ENCODE results near the gene MICA. TPM values are rescaled to one million over a fixed set of nuclear protein-coding genes. Genes with fewer than 3 reads are reported as not detected.

MICA gene
- total RNA-seq, 1 donor from 2014 or later, result 51.6 TPM

DNA sequence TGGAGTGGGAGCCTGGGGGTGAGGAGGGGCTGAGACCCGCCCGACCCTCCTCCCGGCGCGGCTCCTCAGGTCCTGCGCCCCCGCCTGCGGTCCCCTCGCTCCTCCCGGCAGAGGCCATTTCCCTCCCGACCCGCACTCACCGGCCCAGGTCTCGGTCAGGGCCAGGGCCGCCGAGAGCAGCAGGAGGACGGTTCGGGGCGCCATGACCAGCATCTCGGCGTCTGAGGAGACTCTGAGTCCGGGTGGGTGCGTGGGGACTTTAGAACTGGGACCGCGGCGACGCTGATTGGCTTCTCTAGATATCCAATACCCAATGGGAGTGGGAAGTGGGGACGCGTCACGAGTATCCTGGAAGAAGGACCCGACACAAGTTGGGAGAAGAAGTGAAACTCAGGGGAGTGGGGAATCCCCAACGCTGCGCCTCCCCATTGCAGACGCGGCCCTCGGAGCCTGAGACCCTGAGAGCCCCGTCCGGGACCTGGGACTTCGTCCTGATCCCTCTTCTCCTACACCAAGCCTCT lies 46.4 kb upstream of the MICA start, which contains the start of gene HLA-B:
Gene HLA-B, minus strand, starts transcription at position 234 of the 521 bp plus-strand sequence. Its CDS starts 21 bp downstream, at position 213.
- peaks cover 3% of the 10 kb centered on the region for H3K27me3 ChIP-seq (ENCODE audit: control insufficient read depth, insufficient read depth, low read length)
- FAIRE-seq (no peak), DNase-seq (ENCODE audit: low read depth) (peak; percentile 82)
- TF ChIP-seq, protein P1, sequence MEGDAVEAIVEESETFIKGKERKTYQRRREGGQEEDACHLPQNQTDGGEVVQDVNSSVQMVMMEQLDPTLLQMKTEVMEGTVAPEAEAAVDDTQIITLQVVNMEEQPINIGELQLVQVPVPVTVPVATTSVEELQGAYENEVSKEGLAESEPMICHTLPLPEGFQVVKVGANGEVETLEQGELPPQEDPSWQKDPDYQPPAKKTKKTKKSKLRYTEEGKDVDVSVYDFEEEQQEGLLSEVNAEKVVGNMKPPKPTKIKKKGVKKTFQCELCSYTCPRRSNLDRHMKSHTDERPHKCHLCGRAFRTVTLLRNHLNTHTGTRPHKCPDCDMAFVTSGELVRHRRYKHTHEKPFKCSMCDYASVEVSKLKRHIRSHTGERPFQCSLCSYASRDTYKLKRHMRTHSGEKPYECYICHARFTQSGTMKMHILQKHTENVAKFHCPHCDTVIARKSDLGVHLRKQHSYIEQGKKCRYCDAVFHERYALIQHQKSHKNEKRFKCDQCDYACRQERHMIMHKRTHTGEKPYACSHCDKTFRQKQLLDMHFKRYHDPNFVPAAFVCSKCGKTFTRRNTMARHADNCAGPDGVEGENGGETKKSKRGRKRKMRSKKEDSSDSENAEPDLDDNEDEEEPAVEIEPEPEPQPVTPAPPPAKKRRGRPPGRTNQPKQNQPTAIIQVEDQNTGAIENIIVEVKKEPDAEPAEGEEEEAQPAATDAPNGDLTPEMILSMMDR (IDR thresholded peaks at IDR 0.05; ENCODE audit: insufficient read depth, low read length, severe bottlenecking), result no peak
- peak within 1 kb of the TSS; percentile 60 for H3K4me3 ChIP-seq (ENCODE audit: low read depth, low read length)
- H3K36me3 ChIP-seq (ENCODE audit: control insufficient read depth, insufficient read depth, low read length), result no peaks in the 10 kb centered on the region

DNA sequence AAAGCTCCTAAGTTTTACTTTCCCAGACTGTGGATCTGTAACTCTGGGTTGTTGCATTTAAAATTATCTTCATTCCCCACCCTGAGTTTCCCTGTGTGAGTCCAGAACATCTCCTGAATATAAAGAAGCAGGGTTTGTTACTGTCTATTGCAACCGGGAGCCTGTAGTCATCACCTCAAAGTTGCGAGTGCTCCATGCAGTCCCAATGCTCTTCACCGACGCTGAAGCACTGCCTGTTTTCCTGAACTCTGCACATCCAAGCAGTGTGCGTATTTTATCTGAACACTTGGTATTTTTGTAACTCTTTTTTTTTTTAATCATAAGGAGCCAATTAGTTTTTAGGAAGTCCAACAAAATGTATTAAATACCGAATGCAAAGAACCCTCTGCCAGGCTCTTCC lies 45.5 kb upstream of the MICA start:
- DNase-seq (ENCODE audit: low read depth), result no peak
- Histone ChIP-seq H3K36me3 (ENCODE audit: control insufficient read depth, insufficient read depth, low read length) (no peaks in the 10 kb centered on the region), H3K27me3 (ENCODE audit: control insufficient read depth, insufficient read depth, low read length) (peaks cover 3% of the 10 kb centered on the region), H3K4me3 (ENCODE audit: low read depth, low read length) (no peak overlapping the region)
- TF ChIP-seq, protein P1 (IDR thresholded peaks at IDR 0.05; ENCODE audit: insufficient read depth, low read length, severe bottlenecking), result no peak
- no peak for FAIRE-seq

DNA sequence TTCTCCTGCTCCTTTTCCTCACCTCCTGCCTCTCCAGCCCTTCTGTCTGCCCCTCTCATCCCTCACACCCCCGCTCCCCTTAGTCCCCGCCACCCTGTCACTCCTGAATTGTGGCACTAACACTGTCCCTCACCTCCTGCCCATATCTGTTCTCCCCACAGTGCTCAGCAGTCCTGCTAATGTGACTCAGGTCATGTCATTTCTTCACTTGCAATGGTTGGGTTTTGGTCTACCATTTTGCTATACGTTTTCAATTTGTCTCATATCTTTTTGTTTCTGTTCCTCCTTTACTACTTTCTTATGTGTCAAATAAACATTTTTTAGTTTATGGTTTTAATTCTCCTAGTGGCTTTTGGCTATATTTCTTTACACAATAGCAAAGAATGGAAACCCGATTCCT lies 45.1 kb upstream of the MICA start:
- no peak for DNase-seq (ENCODE audit: low read depth)
- FAIRE-seq, result no peak
- H3K36me3 ChIP-seq (ENCODE audit: control insufficient read depth, insufficient read depth, low read length), result no peaks in the 10 kb centered on the region
- peaks cover 3% of the 10 kb centered on the region for H3K27me3 ChIP-seq (ENCODE audit: control insufficient read depth, insufficient read depth, low read length)
- H3K4me3 ChIP-seq (ENCODE audit: low read depth, low read length), result no peak overlapping the region
- TF ChIP-seq, protein P1 (IDR thresholded peaks at IDR 0.05; ENCODE audit: insufficient read depth, low read length, severe bottlenecking), result no peak

DNA sequence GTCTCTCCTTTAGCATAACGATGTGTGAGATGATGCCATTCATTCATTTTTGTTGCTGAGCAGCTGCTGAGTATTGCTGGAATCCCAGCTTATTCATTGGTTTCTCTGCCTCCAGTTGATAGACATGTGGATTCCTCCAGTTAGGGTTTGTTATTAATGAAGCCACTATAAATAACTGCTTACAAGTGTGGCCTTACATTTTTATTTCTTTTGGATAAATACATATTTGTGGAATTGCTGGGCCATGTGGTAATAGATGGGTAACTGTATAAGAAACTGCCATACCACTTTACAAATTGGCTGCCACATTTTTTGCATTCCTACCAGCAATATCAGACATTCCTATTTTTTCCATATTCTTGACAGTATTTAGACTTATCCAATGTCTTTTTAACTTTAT lies 43.8 kb upstream of the MICA start:
- no peak overlapping the region for H3K4me3 ChIP-seq (ENCODE audit: low read depth, low read length)
- TF ChIP-seq, protein P1 (IDR thresholded peaks at IDR 0.05; ENCODE audit: insufficient read depth, low read length, severe bottlenecking), result no peak
- H3K36me3 ChIP-seq (ENCODE audit: control insufficient read depth, insufficient read depth, low read length), result no peaks in the 10 kb centered on the region
- peaks cover 5% of the 10 kb centered on the region for H3K27me3 ChIP-seq (ENCODE audit: control insufficient read depth, insufficient read depth, low read length)
- DNase-seq (ENCODE audit: low read depth) (no peak), FAIRE-seq (no peak)

DNA sequence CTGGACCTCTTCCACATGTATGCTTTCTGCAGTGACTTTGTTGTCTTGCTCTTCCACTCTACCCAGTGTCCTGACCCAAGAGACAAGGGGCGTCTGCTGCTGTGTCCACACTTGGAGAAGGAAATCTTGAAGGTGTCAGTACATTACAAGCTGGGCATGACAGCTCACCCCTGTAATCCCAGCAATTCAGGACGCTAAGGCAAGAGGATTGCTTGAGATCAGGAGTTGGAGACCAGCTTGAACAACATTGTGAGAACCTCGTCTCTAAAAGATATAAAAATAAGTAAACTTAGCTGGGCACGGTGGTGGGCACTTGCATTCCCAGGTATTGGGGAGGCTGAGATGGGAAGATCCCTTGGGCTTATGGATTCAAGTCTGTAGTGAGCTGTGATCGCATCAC lies 40.6 kb upstream of the MICA start:
- FAIRE-seq, result no peak
- DNase-seq (ENCODE audit: low read depth), result no peak
- Histone ChIP-seq H3K4me3 (ENCODE audit: low read depth, low read length) (no peak overlapping the region), H3K27me3 (ENCODE audit: control insufficient read depth, insufficient read depth, low read length) (peaks cover 13% of the 10 kb centered on the region), H3K36me3 (ENCODE audit: control insufficient read depth, insufficient read depth, low read length) (no peaks in the 10 kb centered on the region)
- TF ChIP-seq, protein P1 (IDR thresholded peaks at IDR 0.05; ENCODE audit: insufficient read depth, low read length, severe bottlenecking), result no peak

DNA sequence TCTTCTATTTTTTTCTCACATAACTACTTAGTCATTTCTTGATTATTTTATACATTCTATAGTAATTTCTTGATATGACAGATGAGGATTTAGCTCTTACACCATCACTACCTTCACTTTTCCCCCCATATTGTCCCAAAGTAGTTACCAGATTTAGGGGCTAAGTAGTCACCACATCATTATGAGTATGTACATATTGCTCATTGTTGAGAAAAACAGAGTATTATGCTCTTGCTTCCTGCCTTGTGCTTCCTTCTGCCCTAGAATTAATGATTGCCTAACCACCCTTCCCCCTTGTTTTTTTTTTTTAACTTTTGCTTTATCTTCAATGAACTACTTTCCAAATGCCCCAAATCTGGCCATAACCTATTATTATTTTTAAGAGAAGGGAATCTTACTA lies 39.6 kb upstream of the MICA start:
- no peak for FAIRE-seq
- H3K27me3 ChIP-seq (ENCODE audit: control insufficient read depth, insufficient read depth, low read length), result peaks cover 13% of the 10 kb centered on the region
- H3K4me3 ChIP-seq (ENCODE audit: low read depth, low read length), result no peak overlapping the region
- TF ChIP-seq, protein P1 (IDR thresholded peaks at IDR 0.05; ENCODE audit: insufficient read depth, low read length, severe bottlenecking), result no peak
- DNase-seq (ENCODE audit: low read depth), result peak; percentile 15
- no peaks in the 10 kb centered on the region for H3K36me3 ChIP-seq (ENCODE audit: control insufficient read depth, insufficient read depth, low read length)

Measured in bronchial epithelial cell (primary cell).